T1000 (cell line): ENCODE results near the gene SAMM50.

Source experiments
- DNase-seq: peaks from one replicate; lab custom pipeline; 2025; ENCODE audit warnings: mixed read lengths; lab: John Stamatoyannopoulos, UW

The SAMM50 gene

DNA sequence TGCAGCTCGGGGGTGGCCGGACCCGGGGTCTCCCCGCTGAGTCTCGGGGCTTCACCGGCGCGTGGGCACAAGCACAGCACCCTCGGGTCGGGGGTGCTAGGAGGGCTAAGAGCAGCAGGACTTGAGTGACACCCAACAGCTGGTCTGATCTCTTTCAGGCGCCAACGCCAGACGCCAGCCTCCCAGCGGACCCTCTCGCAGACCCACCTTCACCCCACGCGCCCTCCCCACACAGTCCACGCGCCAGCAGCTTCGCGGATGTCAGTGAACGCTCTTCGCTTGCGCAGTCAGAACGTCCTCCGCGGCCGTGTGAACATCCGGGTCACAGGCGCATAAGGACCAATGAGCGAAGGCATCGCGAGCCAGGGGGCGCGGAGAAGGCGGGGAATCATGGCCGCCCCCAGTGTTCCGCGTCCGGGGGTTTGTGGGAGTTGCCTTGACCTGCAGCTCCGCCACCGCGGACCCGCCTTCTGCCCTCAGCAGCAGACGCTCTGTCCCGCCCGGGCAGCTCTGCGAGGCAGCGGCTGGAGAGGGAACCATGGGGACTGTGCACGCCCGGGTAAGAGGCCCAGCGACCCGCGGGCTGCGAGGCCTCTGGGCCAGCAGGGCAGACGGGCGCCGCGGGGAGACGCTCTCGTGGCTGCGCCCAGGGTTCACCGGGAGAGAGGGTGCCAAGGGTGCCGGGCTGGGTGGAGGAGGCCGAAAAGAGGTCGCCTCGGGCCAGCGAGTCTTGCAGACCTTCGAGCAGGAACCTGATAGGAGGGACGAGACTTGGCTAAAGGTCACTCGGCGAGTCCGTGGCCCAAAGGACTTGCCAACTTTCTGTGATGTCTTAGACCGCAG, at the start of gene SAMM50:
Gene SAMM50, plus strand, starts transcription at position 403 of the 843 bp plus-strand sequence. Its CDS starts 136 bp downstream, at position 539.
- DNase-seq: peak; percentile 80

DNA sequence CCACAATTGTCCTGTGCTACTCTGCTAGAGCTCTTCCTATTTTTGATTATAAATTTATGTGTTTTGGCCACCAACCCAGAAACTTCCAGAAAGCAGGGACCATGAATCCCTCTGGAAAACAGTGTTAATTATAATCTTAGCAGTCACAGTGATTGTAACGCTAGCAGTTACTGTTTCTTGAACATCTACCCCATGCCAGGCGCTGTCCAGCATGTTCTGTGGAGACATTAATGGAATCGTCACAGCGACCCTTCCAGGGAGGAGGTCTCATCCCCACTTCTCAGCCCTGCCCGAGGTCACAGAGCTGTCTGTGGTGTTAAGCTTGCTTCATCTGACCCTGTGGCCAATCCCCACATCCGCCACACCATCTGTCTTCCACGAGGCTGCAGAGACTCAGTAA, 49.6 kb upstream of the SAMM50 start:
- DNase-seq: no peak

DNA sequence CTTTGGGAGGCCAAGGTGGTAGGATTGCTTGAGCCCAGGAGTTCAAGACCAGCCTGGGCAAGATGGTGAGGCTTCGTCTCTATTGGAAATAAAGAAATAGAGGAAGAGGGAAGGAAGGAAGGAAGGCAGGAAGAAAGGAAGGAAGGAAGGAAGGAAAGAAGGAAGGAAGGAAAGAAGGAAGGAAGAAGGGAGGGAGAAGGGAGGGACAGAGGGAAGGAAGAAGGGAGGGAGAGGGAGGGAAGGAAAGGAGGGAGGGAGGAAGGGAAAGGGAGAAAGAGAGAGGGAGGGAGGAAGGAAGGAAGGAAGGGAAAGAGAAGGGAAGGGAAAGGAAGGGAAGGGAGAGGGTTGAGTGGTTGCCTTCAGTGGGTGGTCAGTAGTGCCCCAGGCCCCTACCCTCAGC, 45.5 kb upstream of the SAMM50 start:
- DNase-seq: no peak

DNA sequence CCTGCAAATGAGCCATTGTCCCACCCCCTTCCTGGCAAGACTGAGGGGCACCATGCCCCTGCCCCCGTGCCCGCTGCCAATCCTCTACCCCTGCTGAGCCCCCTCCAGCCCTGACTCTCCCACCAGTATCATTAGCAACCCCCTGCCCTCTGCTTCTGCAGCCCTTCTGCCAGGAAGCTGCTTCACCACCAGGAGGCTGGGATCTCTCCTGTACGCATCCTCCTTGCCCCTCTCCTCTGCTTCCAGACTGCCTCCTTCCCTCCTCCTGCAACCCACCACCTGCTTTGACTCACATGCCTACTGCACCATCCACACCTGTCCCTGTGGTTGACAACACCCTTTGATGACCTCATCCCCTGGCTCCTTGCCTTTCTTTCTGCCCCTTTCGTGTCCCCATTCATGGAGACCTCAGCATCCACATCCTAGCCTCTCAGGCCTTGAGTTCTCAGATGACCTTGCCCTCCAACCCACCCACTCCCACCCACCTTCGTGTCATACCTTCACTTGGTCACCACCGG, 45.0 kb upstream of the SAMM50 start:
- no peak for DNase-seq

DNA sequence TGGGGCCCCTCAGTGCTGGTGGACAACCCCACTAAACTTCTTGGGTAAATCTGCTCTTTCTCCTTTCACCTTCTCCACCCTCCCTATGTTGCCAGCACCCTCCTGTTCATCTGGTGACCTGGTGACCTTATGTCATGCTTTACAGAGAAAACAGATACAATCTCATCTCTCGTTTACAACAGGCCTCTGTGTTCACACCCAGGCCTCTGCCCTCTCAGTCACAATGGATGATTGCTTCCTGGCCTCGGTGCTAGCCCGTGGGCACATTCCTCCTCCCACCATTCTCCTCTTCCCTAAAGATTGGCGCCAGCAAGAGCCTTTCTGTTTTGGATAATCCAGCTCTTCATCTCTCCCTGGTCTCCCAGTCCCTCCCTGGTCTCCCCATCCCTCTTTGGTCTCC, 43.9 kb upstream of the SAMM50 start:
- DNase-seq: no peak

DNA sequence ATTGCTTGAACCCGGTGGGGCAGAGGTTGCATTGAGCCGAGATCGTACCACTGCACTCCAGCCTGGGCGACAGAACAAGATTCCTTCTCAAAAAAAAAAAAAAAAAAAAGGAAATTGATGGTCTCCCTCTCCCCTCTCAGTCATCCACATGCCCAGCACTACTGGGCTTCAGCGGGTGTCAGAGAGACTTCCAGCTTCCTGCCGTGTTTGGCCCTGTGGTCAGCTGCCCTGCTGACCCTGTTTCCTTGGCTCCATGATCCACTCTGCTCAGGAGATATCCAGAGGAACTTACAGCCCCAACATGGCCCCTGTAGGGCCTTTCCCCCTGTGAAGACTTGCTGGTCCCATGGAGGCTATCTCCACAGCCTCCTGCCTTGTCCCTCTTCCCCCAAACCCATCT, 37.7 kb upstream of the SAMM50 start:
- no peak for DNase-seq

DNA sequence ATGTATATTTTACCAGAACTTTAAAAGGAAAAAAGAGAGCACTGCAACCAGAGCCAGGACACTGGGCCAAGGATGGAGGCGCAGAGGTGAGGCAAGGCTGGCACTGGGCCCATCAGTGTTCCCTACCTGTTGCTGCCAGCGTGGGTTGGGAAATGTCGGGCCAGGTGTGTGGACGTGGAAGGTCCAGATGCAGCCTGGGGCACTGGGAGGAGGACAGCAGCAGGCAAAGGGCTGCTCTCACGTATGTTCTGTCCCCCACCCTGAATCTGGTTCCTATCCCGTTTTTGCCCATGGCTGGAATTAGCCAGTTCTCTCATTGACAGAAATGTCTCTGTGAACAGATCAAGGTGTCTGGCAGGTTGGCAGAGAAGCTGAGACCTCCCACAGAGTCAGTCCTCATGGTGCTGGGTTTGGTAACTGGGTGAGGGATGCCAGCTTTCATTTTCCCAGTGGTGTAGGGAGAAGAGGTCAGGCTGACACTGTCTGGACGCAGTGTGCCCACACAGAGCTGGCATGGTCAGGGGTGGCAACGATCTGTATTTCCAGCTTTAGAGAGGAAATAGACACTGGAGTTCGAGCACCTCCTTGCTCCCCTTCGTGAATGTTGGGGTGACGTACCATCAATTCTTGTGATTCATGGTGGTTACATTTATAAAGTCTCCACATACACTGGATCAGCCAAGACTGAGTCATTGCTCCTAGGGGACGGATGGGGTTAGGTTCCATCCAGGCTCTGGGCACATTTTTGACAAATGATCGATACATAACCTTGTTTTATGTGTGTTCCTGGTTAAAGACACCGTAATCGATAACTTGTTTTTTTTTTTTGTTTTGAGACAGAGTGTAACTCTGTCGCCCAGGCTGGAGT, 35.9 kb upstream of the SAMM50 start:
- DNase-seq: peak; percentile 20

DNA sequence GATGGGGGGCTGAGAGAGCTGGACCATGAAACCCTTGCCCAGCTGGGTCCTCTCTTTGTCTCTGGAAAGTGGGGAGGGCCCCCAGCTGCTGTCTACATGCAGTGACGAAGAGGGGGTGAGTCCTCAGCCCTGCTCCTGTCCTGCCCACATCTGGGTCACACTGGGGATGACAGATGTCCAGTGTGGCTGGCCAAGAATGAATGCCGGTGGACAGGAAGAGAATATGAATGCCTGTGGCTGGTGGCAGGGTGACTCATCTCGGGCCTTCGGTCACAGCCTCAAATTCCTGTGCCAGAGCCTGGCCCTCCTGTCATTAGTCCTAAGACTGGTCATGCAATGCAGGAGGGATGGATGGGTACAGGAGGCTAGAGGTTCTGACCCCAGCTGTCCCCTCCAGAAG, 33.9 kb upstream of the SAMM50 start:
- DNase-seq: peak; percentile 48

DNA sequence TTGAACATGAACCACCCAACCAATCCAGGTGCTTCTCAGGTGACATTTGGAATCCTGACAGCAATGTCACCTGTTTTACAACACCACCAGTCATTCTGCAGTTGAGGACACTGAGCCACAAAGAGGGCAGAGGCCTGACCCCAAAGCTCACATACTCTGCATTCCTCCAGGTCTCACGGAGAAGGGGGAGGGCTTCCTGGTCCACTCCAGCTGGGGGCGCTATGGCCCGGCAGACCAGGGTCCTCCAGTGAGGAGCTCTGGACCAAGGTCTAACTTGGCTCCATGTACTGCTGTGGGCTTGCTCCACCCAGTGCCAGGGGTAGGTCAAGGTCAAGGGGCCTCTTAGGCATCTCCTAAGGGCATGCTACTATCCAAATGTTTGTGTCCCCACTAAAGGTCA, 33.1 kb upstream of the SAMM50 start:
- no peak for DNase-seq

DNA sequence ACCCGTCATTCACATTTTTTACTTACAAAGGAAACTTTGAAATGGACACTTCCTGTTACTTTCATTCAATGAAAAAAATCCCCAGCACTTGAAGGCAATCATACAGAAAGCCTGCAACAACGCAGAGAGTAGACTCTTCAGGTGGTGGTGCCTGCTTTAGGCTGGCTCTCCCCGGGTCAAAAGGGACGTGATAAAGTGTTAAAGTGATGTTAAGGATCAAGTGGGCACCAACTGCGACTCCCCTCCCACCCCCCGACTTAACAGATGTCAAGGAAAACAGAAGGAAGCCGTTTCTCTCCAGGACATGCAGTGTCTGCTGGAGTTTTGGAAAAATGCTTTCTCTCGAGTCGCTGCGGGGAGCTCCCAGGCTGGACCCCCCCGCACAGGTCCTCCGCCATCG, 32.1 kb upstream of the SAMM50 start:
- no peak for DNase-seq

DNA sequence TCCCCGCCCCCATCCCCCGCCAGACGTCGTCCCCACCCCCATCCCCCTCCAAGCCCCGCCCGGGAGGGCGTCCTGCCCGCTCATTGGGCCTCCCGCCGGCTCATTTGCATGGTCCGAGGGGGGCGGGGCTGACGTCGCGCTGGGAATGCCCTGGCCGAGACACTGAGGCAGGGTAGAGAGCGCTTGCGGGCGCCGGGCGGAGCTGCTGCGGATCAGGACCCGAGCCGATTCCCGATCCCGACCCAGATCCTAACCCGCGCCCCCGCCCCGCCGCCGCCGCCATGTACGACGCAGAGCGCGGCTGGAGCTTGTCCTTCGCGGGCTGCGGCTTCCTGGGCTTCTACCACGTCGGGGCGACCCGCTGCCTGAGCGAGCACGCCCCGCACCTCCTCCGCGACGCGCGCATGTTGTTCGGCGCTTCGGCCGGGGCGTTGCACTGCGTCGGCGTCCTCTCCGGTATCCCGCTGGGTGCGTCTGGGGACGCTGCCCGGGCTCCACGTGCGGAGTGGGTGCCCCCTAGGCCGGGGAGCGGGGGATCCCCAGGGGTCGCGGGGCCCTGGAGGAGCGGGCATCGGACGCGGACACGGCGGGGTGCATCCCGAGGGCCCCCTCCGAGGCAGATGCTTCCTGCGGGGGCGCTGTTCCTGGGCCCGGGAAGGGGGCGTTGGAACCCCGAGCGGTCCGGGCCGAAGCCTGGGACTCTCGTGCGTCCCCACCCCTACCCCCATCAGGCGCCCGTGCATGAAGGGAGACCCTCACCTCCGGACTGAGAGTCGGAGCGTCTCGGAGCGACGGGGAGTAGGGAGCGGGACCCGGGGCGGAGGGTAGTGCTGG, 31.4 kb upstream of the SAMM50 start, which contains the start of gene PNPLA3:
Gene PNPLA3, plus strand, starts transcription at position 175 of the 834 bp plus-strand sequence. Its CDS starts 107 bp downstream, at position 282.
- peak; percentile 70 for DNase-seq

DNA sequence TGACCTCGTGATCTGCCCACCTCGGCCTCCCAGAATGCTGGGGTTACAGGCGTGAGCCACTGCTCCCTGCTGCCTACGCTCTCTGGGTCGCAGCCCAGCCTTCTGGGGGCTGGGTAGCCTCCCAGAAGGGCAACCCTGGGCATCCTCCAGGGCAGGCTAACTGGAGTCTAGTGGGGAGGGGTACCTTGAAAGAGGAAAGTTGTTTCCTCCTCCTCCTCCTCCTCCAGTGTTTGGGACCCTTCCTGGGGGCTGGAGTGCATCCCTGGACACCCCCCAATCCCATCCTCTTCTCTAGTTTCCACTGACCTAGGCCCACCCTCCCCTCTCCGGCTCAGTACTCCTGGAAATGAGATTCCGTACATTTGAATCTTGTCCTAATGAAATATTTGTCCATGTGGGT, 30.4 kb upstream of the SAMM50 start:
- no peak for DNase-seq

DNA sequence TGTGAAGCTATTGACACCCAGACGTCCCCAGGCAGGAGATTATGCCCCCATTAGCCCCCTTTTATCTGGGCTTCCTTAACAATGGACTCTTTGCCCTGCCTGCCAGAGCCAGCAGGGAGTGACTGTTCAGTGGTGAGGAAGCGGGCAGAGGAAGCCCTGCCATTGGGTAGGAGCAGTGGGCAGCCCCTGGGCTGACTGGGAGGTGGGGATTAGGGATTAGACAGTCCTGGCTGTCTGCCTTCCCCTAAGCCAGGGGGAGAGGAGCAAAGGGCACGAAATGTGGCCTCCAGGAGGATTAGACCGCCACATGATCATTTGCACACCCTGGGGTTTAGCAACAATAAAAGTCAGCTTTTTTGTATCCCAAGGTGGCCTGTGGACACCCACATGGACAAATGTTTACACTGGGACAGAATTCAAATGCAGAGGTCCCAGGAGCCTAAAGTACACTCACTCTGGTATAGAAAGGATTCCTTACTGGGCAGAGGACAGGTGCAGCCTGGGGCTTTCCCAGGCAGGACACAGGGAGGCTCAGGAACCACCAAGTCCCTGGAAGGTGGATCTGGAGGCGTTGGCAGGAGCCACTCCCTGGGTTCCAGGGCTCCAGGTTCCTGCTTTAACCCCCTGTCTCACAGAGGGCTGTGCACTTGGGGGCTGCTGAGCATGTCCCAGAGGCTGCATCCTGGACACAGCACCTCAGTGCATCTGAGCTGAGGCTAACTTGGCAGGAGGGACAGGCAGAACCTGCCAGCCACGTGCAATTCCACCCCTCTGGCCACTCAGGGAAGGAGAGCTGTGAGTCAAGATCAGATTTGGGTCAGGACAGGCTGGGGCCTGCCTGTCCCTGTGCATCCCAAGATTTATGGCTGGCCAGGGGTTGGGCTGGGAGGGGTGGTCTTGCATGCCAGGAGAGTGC, 29.6 kb upstream of the SAMM50 start:
- DNase-seq: peak; percentile 12

DNA sequence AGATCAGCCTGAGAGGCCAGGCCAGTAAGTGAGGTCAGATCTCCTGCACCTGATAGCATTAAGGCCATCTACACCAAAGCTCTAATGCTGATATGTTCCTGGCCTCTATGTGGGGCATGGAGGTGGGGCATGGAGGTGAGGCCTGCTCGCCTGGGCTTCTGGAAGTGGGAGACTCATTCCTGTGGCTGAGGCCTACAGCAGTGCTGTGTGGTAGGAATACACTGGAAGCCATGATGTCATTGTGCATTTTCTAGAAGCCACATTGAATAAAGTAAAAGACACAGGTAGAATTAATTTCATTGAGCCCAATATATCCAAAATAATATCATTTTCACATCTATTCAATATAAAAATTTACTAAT, 28.9 kb upstream of the SAMM50 start:
- DNase-seq: no peak

DNA sequence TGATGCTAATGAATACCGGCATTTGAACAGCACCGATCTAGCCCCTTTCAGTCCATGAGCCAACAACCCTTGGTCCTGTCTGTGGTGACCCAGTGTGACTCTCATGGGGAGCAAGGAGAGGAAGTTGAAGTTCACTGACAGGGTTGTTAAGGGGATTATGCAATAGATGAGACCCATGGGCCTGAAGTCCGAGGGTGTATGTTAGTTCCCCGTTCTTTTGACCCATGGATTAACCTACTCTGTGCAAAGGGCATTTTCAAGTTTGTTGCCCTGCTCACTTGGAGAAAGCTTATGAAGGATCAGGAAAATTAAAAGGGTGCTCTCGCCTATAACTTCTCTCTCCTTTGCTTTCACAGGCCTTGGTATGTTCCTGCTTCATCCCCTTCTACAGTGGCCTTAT, 26.8 kb upstream of the SAMM50 start:
- DNase-seq: no peak

DNA sequence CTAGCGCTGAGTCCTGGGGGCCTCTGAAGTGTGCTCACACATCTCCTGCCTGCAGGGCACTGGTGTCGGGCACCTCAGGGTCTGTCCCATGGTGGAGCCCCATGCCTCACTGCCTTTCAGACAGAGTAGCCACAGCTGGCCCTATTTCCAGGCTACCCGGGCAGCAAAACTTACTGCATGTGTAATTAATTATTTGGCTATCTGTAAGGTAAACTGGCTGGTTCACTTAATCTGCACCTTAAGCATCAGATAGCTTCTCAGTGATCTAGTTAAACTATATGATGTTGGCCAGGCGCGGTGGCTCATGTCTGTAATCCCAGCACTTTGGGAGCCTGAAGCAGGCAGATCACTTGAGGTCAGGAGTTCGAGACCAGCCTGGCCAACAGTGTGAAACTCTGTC, 26.3 kb upstream of the SAMM50 start:
- no peak for DNase-seq

DNA sequence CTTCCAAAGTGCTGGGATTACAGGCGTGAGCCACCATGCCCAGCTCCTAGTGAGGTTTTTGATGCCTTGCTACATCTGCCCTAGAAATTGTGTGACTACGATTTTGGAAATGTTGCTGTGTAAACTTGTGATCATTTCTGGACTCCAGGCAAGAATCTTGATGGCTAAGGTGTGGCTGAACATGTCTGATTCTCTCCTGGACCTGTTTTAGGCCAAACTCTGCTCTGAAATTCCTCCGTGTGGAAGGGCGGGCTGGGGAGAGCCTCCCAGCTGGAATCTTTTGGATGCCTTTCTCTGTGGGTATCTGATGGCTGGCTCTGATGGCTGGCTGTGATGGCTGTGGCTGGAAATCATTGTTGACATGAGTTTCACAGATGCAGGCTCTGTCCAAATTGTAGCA, 23.5 kb upstream of the SAMM50 start:
- DNase-seq: no peak

DNA sequence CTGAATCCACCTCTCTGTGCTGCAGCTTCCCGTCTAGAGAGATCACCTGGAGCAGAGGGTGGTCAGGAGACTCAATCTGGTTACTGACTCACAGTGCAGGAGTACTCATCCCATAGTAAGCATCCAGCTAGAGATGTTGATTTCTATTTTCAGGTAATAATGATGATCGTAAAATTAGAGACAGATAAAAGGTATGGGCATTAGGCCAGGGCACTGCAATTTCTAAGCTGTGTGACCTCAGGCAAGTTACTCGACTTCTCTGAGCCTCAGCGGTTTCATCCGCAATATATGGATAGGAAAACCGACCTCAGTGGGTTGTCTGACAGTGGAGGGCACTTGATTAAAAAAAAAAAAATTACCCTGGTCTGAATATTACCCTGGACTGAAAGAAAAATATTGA, 13.8 kb upstream of the SAMM50 start:
- no peak for DNase-seq

DNA sequence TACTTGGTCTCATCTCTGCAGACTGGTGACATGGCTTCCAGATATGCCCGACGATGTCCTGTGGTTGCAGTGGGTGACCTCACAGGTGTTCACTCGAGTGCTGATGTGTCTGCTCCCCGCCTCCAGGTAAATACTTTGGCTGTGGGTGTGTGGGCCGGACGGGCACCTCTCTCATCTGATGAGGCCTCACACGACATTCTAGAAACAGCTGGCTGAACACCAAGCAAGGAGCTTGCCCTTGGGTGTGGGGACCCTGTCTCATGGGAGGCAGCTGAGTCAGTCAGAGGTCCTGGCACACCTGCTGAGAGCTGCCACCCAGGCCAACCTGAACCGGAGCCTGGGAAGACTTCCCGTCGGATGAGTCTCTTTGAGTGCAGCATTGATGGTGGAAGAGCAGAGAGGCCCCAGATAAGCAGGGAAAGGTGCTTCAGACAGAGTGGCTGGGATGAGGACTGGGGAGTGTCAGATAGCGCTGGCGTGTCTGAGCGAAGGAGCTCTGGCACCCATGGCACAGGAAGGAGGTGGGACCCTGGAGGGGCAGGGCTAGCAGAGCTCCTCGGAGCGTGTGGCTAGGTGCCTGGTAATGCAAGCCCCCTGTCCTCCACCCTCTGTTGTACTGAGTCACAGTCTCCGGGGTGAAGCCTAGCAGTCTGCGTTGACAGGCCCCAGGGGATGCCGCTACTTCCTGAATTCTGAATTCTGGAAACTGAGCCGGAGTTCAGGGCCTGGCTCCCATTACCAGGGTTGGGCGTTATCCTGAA, 10.4 kb upstream of the SAMM50 start:
- DNase-seq: no peak
